Body of pancreas (tissue), 4 donors: ENCODE data around the gene TMEM109.

Experiments
- CTCF ChIP-seq, 7 experiments: fragments of 450-650 bp in 4 of 7; fragments of 200-600 bp in 3 of 7; sonication (generic) in 3 of 7; IDR thresholded peaks; one replicate each; pipeline ENCODE4 v1.5.1; 2016 to 2019; ENCODE audit warnings: antibody characterized with exemption in 7 of 7
- POLR2A ChIP-seq, 3 donors: fragments of 450-650 bp; IDR thresholded peaks; one replicate each; pipeline ENCODE4 v1.6.1; 2016; ENCODE audit warnings: antibody characterized with exemption in 3 of 3, mild to moderate bottlenecking in 2 of 3

GRCh38 chr11:60880643-60881282, 33.2 kb upstream of the TMEM109 start:
- no peak for TF ChIP-seq CTCF (IDR thresholded peaks at IDR 0.05)
- TF ChIP-seq POLR2A (IDR thresholded peaks at IDR 0.05), result no peak
